NT2/D1 (cell line): ENCODE results near the gene SLC30A2.

ENCODE experiments used
- DNase-seq: peaks from one replicate; pipeline ENCODE4 v3.0.0-alpha.2; 2011; ENCODE audit warnings: low read depth, low spot score
- H3K27me3 ChIP-seq: 2 replicates; pipeline ENCODE4 v1.6.0; 2011; ENCODE audit warnings: mild to moderate bottlenecking; ENCODE audit not compliant: insufficient read length, insufficient read depth
- H3K36me3 ChIP-seq: 2 replicates; pipeline ENCODE4 v1.6.1; 2011; ENCODE audit warnings: mild to moderate bottlenecking, low read length, mixed read lengths; ENCODE audit not compliant: insufficient read depth, insufficient read length
- H3K4me1 ChIP-seq: 2 replicates; pipeline ENCODE4 v1.5.1; 2011; ENCODE audit not compliant: insufficient read depth, insufficient read length
- H3K4me3 ChIP-seq: 2 replicates; pipeline ENCODE4 v1.5.1; 2011; ENCODE audit warnings: low read depth; ENCODE audit not compliant: insufficient read length
- H3K9ac ChIP-seq: 2 replicates; pipeline ENCODE4 v1.6.0; 2011; ENCODE audit warnings: low read depth; ENCODE audit not compliant: insufficient read length
- H3K9me3 ChIP-seq: 2 replicates; pipeline ENCODE4 v1.5.1; 2011; ENCODE audit warnings: mild to moderate bottlenecking, low read length; ENCODE audit not compliant: insufficient read depth
- SUZ12 ChIP-seq: IDR thresholded peaks from 2 replicates; pipeline ENCODE4 v1.6.1; 2011; ENCODE audit not compliant: insufficient read length, insufficient read depth; ENCODE audit errors: extremely low read depth
- YY1 ChIP-seq: IDR thresholded peaks from 2 replicates; pipeline ENCODE4 v1.6.1; 2011; ENCODE audit not compliant: insufficient read length, insufficient read depth
- ZNF274 ChIP-seq: IDR thresholded peaks from 2 replicates; pipeline ENCODE4 v1.6.1; 2011; ENCODE audit warnings: mild to moderate bottlenecking, low read depth, low read length

The SLC30A2 gene

DNA sequence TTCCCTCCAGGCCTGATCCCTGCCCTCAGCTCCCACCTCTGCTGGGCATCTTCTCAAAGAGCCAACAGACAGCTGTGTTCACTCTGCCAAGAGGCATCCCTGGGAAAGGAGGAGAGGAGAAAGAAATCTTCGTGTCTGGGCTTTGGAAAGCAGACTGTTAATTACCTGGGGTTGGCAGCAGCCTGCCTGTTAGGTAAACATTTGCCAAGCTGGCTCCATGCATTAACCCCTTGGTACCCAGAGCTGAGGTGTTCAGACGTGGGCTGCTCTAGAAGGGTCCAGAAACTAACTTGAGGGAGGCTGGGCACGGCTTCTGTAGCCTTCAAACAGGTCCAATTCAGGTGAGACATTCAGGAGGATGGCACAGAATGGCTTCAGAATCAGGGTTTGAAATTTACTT is 33.1 kb downstream of the SLC30A2 start:
- Histone ChIP-seq H3K36me3 (no peaks in the 10 kb centered on the region), H3K27me3 (no peaks in the 10 kb centered on the region), H3K4me3 (no peak overlapping the region), H3K9ac (no peak overlapping the region), H3K9me3 (no peaks in the 10 kb centered on the region), H3K4me1 (peaks cover 17% of the 10 kb centered on the region)
- no peak for DNase-seq
- TF ChIP-seq YY1 (no peak), SUZ12 (no peak)

- Histone ChIP-seq H3K9me3 (no peaks in the 10 kb centered on the region), H3K4me3 (no peak overlapping the region), H3K27me3 (no peaks in the 10 kb centered on the region), H3K4me1 (peaks cover 4% of the 10 kb centered on the region), H3K9ac (no peak overlapping the region), H3K36me3 (no peaks in the 10 kb centered on the region)
- TF ChIP-seq YY1 (no peak), ZNF274 (no peak), SUZ12 (no peak)
- no peak for DNase-seq
Observed at GRCh38 chr1:26010825-26011224, 35.1 kb downstream of the SLC30A2 start.

- TF ChIP-seq YY1 = no peak
- no peak for TF ChIP-seq ZNF274
- no peak for TF ChIP-seq SUZ12
- peaks cover 4% of the 10 kb centered on the region for H3K4me1 ChIP-seq
- no peaks in the 10 kb centered on the region for H3K9me3 ChIP-seq
- peak; percentile 62 for DNase-seq
- H3K9ac ChIP-seq = no peak overlapping the region
- H3K4me3 ChIP-seq = no peak overlapping the region
- no peaks in the 10 kb centered on the region for H3K27me3 ChIP-seq
- no peaks in the 10 kb centered on the region for H3K36me3 ChIP-seq
Observed at GRCh38 chr1:26009796-26010447, 36.0 kb downstream of the SLC30A2 start.

DNA sequence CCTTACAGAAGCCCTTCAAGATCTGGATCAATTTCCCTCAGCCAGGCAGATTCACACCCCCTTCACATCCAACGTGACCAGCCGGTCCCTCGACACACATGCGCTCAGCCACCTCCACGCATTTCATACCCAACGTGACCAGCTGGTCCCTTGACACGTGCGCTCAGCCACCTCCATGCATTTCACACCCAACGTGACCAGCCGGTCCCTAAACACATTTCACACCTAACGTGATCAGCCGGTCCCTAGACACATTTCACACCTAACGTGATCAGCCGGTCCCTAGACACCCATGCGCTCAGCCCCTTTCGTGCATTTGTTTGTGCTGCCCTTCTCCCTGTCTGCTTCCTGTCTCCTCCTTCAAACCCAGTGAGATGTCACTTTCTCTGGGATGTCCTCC is 39.2 kb downstream of the SLC30A2 start:
- Histone ChIP-seq H3K27me3 (no peaks in the 10 kb centered on the region), H3K4me1 (peaks cover 4% of the 10 kb centered on the region), H3K4me3 (no peak overlapping the region), H3K9me3 (no peaks in the 10 kb centered on the region), H3K9ac (no peak overlapping the region), H3K36me3 (no peaks in the 10 kb centered on the region)
- TF ChIP-seq YY1 (no peak), ZNF274 (no peak), SUZ12 (no peak)
- no peak for DNase-seq

DNA sequence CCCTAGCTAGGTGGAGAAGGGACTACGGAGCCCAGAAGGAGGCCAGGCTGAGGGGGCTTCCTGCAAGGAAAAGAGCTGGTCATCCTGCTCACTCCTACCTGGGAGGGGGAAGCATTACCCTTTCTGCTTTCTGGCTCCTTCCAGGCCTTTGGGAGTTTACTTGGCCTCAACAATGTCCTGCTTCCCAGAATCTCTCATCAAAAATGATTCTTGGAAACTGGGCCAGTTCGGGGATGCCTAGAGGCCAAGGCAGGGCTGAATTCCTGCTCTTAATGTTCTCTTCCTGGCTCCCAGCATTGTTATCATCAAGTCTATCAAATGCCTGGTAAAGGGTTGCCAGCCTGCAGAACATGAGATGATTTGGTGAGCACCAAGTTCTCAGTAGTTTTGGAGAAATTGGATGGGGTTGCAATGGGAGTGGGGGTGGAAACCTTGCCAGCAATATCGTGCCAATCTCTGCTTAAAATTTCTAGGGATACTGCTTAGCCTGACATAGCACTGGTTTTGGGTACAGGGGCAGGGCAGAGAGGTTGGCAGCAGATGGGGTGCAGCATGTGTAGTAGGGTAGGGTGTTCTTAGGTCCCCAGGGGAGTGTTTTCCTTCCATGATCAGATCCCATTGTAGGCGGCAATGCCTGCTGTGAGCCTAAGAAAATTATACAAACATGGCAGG is 40.3 kb downstream of the SLC30A2 start:
- no peaks in the 10 kb centered on the region for H3K36me3 ChIP-seq
- H3K9me3 ChIP-seq = no peaks in the 10 kb centered on the region
- no peak overlapping the region for H3K9ac ChIP-seq
- H3K4me1 ChIP-seq = peaks cover 1% of the 10 kb centered on the region
- no peak for DNase-seq
- no peak for TF ChIP-seq SUZ12
- H3K27me3 ChIP-seq = no peaks in the 10 kb centered on the region
- H3K4me3 ChIP-seq = no peak overlapping the region

DNA sequence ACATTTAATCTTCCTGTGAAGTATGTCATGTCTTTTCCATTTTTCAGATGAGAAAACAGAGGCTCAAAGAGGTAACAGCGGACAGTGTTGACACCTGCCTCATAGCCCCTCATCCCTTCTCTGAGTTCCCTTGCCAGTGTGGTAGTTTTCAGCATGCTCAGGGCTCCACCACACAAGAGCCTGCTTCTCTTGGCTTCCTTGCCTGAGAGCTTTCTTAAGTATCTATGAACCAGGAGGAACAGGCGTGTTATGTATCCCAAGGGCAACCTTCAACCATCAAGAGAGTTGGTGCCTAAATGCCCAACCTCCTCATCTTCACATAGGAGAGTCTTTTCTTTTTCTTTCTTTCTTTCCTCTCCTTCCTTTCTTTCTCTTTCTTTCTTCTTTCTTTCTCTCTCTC is 42.2 kb downstream of the SLC30A2 start:
- Histone ChIP-seq H3K27me3 (no peaks in the 10 kb centered on the region), H3K4me1 (no peaks in the 10 kb centered on the region), H3K36me3 (no peaks in the 10 kb centered on the region), H3K9ac (no peak overlapping the region), H3K4me3 (no peak overlapping the region), H3K9me3 (no peaks in the 10 kb centered on the region)
- TF ChIP-seq ZNF274 (no peak), YY1 (no peak), SUZ12 (no peak)
- DNase-seq = no peak

DNA sequence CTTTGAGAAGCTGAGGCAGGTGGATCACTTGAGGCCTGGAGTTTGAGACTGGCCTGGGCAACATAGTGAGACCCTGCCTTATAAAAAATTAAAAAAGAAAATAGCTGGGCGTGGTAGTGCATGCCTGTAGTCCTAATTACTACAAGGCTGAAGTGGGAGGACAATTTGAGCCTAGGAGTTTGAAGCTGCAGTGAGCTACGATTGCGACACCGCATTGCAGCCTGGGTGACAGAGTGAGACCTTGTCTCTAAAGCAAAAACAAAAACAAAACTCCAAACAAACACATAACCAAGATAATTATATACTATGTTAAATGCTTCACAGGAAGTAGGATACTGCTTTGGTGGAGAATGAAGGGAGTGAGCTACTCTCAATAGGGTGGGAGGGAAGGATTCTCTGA is 42.7 kb downstream of the SLC30A2 start:
- DNase-seq = no peak

GRCh38 chr1:25999041-25999800 is 46.7 kb downstream of the SLC30A2 start:
- no peak for DNase-seq
- peaks cover 4% of the 10 kb centered on the region for H3K36me3 ChIP-seq
- H3K27me3 ChIP-seq = no peaks in the 10 kb centered on the region
- no peak overlapping the region for H3K9ac ChIP-seq
- no peaks in the 10 kb centered on the region for H3K9me3 ChIP-seq
- peaks cover 5% of the 10 kb centered on the region for H3K4me1 ChIP-seq
- no peak overlapping the region for H3K4me3 ChIP-seq
- TF ChIP-seq YY1 (no peak), ZNF274 (no peak), SUZ12 (no peak)

More for the DNA sequence above, 42.7 kb downstream of the SLC30A2 start:
- peaks cover 2% of the 10 kb centered on the region for H3K4me1 ChIP-seq
- no peaks in the 10 kb centered on the region for H3K27me3 ChIP-seq
- TF ChIP-seq YY1 (no peak), SUZ12 (no peak), ZNF274 (no peak)
- no peaks in the 10 kb centered on the region for H3K9me3 ChIP-seq
- H3K36me3 ChIP-seq = no peaks in the 10 kb centered on the region
- H3K4me3 ChIP-seq = no peak overlapping the region
- H3K9ac ChIP-seq = no peak overlapping the region
